SU-DHL-6 (cell line): ENCODE data around the gene TLL2.

Experiments used
- H2AFZ ChIP-seq: fragments of 200-600 bp; sonication (generic); 2 replicates; pipeline ENCODE4 v1.6.1; 2014; ENCODE audit warnings: low read depth, mild to moderate bottlenecking, moderate library complexity, mixed read lengths, antibody characterized with exemption, low read length; ENCODE audit not compliant: severe bottlenecking
- H3F3A ChIP-seq: fragments of 200-600 bp; shearing (Covaris generic); 2 replicates; pipeline ENCODE4 v1.6.0; 2016; ENCODE audit warnings: antibody characterized with exemption, mild to moderate bottlenecking; ENCODE audit not compliant: insufficient read depth
- H3K27ac ChIP-seq: fragments of 200-600 bp; sonication (generic); 2 replicates; pipeline ENCODE4 v1.5.1; 2016; ENCODE audit warnings: low read depth, mild to moderate bottlenecking, low read length, moderate library complexity, mixed read lengths
- H3K27me3 ChIP-seq: fragments of 200-600 bp; sonication (generic), shearing (Covaris generic); 2 replicates; pipeline ENCODE4 v1.6.0; 2014; ENCODE audit warnings: mild to moderate bottlenecking, low read length
- H3K36me3 ChIP-seq: fragments of 200-600 bp; sonication (generic); 2 replicates; pipeline ENCODE4 v1.6.1; 2014; ENCODE audit warnings: mild to moderate bottlenecking, low read length, mixed read lengths
- H3K4me2 ChIP-seq: fragments of 300-600, 200-600 bp; shearing (Covaris generic), sonication (generic); 2 replicates; pipeline ENCODE4 v1.6.0; 2014; ENCODE audit warnings: low read length, low read depth, mild to moderate bottlenecking; ENCODE audit not compliant: poor library complexity, severe bottlenecking
- H3K4me3 ChIP-seq: fragments of 200-600 bp; sonication (generic); 2 replicates; pipeline ENCODE4 v1.5.1; 2014; ENCODE audit warnings: antibody characterized with exemption, low read length, mild to moderate bottlenecking, mixed read lengths; ENCODE audit not compliant: insufficient read depth, poor library complexity, severe bottlenecking
- H3K79me2 ChIP-seq: fragments of 200-600 bp; sonication (generic); 2 replicates; pipeline ENCODE4 v1.6.1; 2014; ENCODE audit warnings: mild to moderate bottlenecking, low read length, moderate library complexity; ENCODE audit not compliant: insufficient read depth
- H3K9ac ChIP-seq: fragments of 200-600 bp; sonication (generic); 2 replicates; pipeline ENCODE4 v1.7.0; 2014; ENCODE audit warnings: mild to moderate bottlenecking, low read length
- H3K9me2 ChIP-seq: fragments of 200-600 bp; sonication (generic); replicated peaks from 2 replicates; pipeline ENCODE4 v1.6.1; 2014; ENCODE audit warnings: low read length; ENCODE audit not compliant: insufficient read depth
- H3K9me3 ChIP-seq: fragments of 200-600 bp; sonication (generic); 2 replicates; pipeline ENCODE4 v1.6.1; 2014; ENCODE audit warnings: low read length, mixed read lengths; ENCODE audit not compliant: insufficient read depth
- H4K20me1 ChIP-seq: fragments of 200-600 bp; sonication (generic); 2 replicates; pipeline ENCODE4 v1.6.1; 2014; ENCODE audit warnings: low read depth, mild to moderate bottlenecking, antibody characterized with exemption, low read length, moderate library complexity, mixed read lengths
- CTCF ChIP-seq: fragments of 200-600 bp; sonication (generic); IDR thresholded peaks from one replicate; pipeline ENCODE4 v1.5.1; 2017; ENCODE audit warnings: antibody characterized with exemption, mild to moderate bottlenecking, low read length, moderate library complexity; ENCODE audit not compliant: insufficient read depth, poor library complexity, severe bottlenecking
- EZH2phosphoT487 ChIP-seq: fragments of 200-600 bp; sonication (generic), shearing (Covaris generic); conservative IDR thresholded peaks from 2 replicates; pipeline ENCODE4 v1.6.1; 2018; ENCODE audit warnings: mild to moderate bottlenecking, antibody characterized with exemption, low read length, moderate library complexity, mixed read lengths

Gene TLL2

GRCh38 chr10:96407560-96408069 is 106.1 kb downstream of the TLL2 start:
- no peak overlapping the region for H3K4me2 ChIP-seq
- no peak overlapping the region for H2AFZ ChIP-seq
- H3K4me3 ChIP-seq: no peak overlapping the region
- TF ChIP-seq CTCF: no peak
- TF ChIP-seq EZH2phosphoT487: no peak
- no peaks in the 10 kb centered on the region for H3K36me3 ChIP-seq
- no peaks in the 10 kb centered on the region for H4K20me1 ChIP-seq
- H3K79me2 ChIP-seq: no peaks in the 10 kb centered on the region
- no peaks in the 10 kb centered on the region for H3F3A ChIP-seq
- H3K27me3 ChIP-seq: no peaks in the 10 kb centered on the region
- no peaks in the 10 kb centered on the region for H3K9me3 ChIP-seq
- no peaks in the 10 kb centered on the region for H3K9me2 ChIP-seq
- H3K9ac ChIP-seq: no peak overlapping the region
- H3K27ac ChIP-seq: no peak overlapping the region

GRCh38 chr10:96406091-96406490 is 107.6 kb downstream of the TLL2 start:
- Histone ChIP-seq H3K9me2 (no peaks in the 10 kb centered on the region), H3K9me3 (no peaks in the 10 kb centered on the region), H3F3A (no peaks in the 10 kb centered on the region), H3K4me3 (no peak overlapping the region), H3K79me2 (no peaks in the 10 kb centered on the region), H2AFZ (no peak overlapping the region), H3K27me3 (no peaks in the 10 kb centered on the region), H3K36me3 (no peaks in the 10 kb centered on the region), H3K27ac (no peak overlapping the region), H4K20me1 (no peaks in the 10 kb centered on the region), H3K4me2 (no peak overlapping the region), H3K9ac (no peak overlapping the region)
- TF ChIP-seq CTCF (no peak), EZH2phosphoT487 (no peak)

- no peaks in the 10 kb centered on the region for H4K20me1 ChIP-seq
- TF ChIP-seq CTCF (no peak), EZH2phosphoT487 (no peak)
- no peak overlapping the region for H3K4me3 ChIP-seq
- no peak overlapping the region for H3K4me2 ChIP-seq
- no peaks in the 10 kb centered on the region for H3K9me2 ChIP-seq
- H3K9ac ChIP-seq: no peak overlapping the region
- no peaks in the 10 kb centered on the region for H3K36me3 ChIP-seq
- H3K79me2 ChIP-seq: no peaks in the 10 kb centered on the region
- no peak overlapping the region for H3K27ac ChIP-seq
- no peaks in the 10 kb centered on the region for H3K9me3 ChIP-seq
- H3F3A ChIP-seq: no peaks in the 10 kb centered on the region
- no peaks in the 10 kb centered on the region for H3K27me3 ChIP-seq
- no peak overlapping the region for H2AFZ ChIP-seq
Observed at GRCh38 chr10:96402417-96403305, 111.1 kb downstream of the TLL2 start.
